ENCODE results near the gene LARP1B. TPM values are rescaled to one million over a fixed set of nuclear protein-coding genes. Genes with fewer than 3 reads are reported as not detected.

Gene LARP1B
- total RNA-seq, 1 donor from 2014 or later, result 34.6 TPM

Other genes with a start within 250 kb of the LARP1B start
- 0.30 TPM for gene PLK4, start 180.4 kb upstream of the LARP1B start, total RNA-seq
- gene MFSD8, start 96.1 kb upstream of the LARP1B start, total RNA-seq, result 14.3 TPM
- 10.2 TPM for gene ABHD18, start 95.9 kb upstream of the LARP1B start, total RNA-seq
- gene PGRMC2, start 226.5 kb downstream of the LARP1B start, total RNA-seq, result 60.9 TPM